Activated B cell treated with CpG ODN at 0.5 μM for 24 hours (primary cell): ENCODE data around the gene DPM2. TPM values are rescaled to one million over a fixed set of nuclear protein-coding genes. Genes with fewer than 3 reads are reported as not detected.

Experiments
- ATAC-seq: fragments of 200-7000 bp; cut with Tn5 transposase; one replicate; pipeline ENCODE4 v1.10.0; 2021; ENCODE audit warnings: low read depth, mild to moderate bottlenecking, moderate library complexity
- CTCF ChIA-PET: fragments of 350-600 bp; sonication (Branson Sonifier 250); formaldehyde crosslinking; loops from one replicate; lab custom pipeline; 2021; ENCODE audit warnings: antibody characterized with exemption; lab: Charles Lee
- POLR2A ChIA-PET: fragments of 350-600 bp; sonication (Branson Sonifier 250); formaldehyde crosslinking; loops from one replicate; lab custom pipeline; 2021; ENCODE audit warnings: antibody characterized with exemption; lab: Charles Lee
- DNase-seq: peaks from one replicate; pipeline ENCODE4 v3.0.0; 2022
- H3K27ac Mint-ChIP-seq: one replicate; pipeline ENCODE4 v1.8.0; 2020; ENCODE audit warnings: mixed read lengths
- H3K27me3 Mint-ChIP-seq: one replicate; pipeline ENCODE4 v1.8.0; 2021; ENCODE audit warnings: mixed read lengths
- H3K36me3 Mint-ChIP-seq: one replicate; pipeline ENCODE4 v1.8.0; 2021; ENCODE audit warnings: low read depth, mixed read lengths
- H3K4me1 Mint-ChIP-seq: one replicate; pipeline ENCODE4 v1.8.0; 2021; ENCODE audit warnings: mixed read lengths
- H3K4me3 Mint-ChIP-seq: one replicate; pipeline ENCODE4 v1.8.0; 2020; ENCODE audit warnings: mild to moderate bottlenecking, mixed read lengths
- H3K9me3 Mint-ChIP-seq: one replicate; pipeline ENCODE4 v1.8.0; 2020; ENCODE audit warnings: mixed read lengths
- CTCF ChIP-seq: fragments of 200-600 bp; IDR thresholded peaks from one replicate; pipeline ENCODE4 v1.8.0; 2022; ENCODE audit warnings: antibody characterized with exemption, mild to moderate bottlenecking
- intact Hi-C: fragments of 100-400 bp; cut with micrococcal nuclease; formaldehyde crosslinking; loops from one replicate; pipeline ENCODE4 v1.15.1; 2024
- total RNA-seq: library from RNA; stranded (reverse); gene quantifications from 2 replicates; pipeline ENCODE4 v1.2.3, GENCODE V29; 2022

DPM2 gene
- total RNA-seq, result 41.4 and 50.6 TPM in 2 replicates

GRCh38 chr9:127937388-127938297, at the start of gene DPM2:
DPM2 (minus strand) TSS chr9:127937854; CDS start chr9:127937820, 34 bp downstream.
- TF ChIP-seq CTCF, result no peak
- ChIA-PET CTCF (interaction anchor here (0.6 to 1.0 kb wide), 2 partner anchors 16 to 451 kb away, joined by 4 to 6 read pairs; no protein-coding TSS in a partner anchor), POLR2A (interaction anchor here (0.5 to 1.6 kb wide), 12 partner anchors 14 to 438 kb away, joined by 3 to 8 read pairs (median 4); partner anchors contain the start of genes EEIG1, PTGES2 and SLC25A25)
- no peaks in the 10 kb centered on the region for H3K27me3 Mint-ChIP-seq
- H3K9me3 Mint-ChIP-seq, result no peaks in the 10 kb centered on the region
- H3K36me3 Mint-ChIP-seq, result peaks cover 51% of the 10 kb centered on the region
- H3K4me1 Mint-ChIP-seq, result peaks cover 37% of the 10 kb centered on the region
- peak; percentile 96 for ATAC-seq
- H3K4me3 Mint-ChIP-seq, result peak within 1 kb of the TSS; percentile 94
- peak within 1 kb of the TSS; percentile 94 for H3K27ac Mint-ChIP-seq
- intact Hi-C loops, result loop anchor here (1.0 kb wide), 1 partner anchor 20 kb away; the partner anchor contains the start of gene ST6GALNAC4
- DNase-seq, result peak; percentile 82

GRCh38 chr9:127987103-127987614, 49.5 kb upstream of the DPM2 start:
- peak overlapping the region; percentile 85 for H3K27ac Mint-ChIP-seq
- intact Hi-C loops, result no loop called here
- H3K27me3 Mint-ChIP-seq, result no peaks in the 10 kb centered on the region
- ATAC-seq (peak; percentile 35), DNase-seq (no peak)
- no peak for TF ChIP-seq CTCF
- H3K4me1 Mint-ChIP-seq, result peaks cover 65% of the 10 kb centered on the region
- no peaks in the 10 kb centered on the region for H3K36me3 Mint-ChIP-seq
- no peaks in the 10 kb centered on the region for H3K9me3 Mint-ChIP-seq
- peak overlapping the region; percentile 36 for H3K4me3 Mint-ChIP-seq
- ChIA-PET POLR2A (interaction anchor here (0.7 to 4.4 kb wide), 4 partner anchors 9 to 86 kb away, joined by 6 to 34 read pairs (median 11); no protein-coding TSS in a partner anchor), CTCF (interaction anchor here (1.4 to 2.5 kb wide), 2 partner anchors 32 to 47 kb away, joined by 3 to 6 read pairs; no protein-coding TSS in a partner anchor)

GRCh38 chr9:127985011-127985410, 47.4 kb upstream of the DPM2 start:
- Mint-ChIP-seq H3K27me3 (no peaks in the 10 kb centered on the region), H3K27ac (peak overlapping the region; percentile 51), H3K9me3 (no peaks in the 10 kb centered on the region), H3K36me3 (peaks cover under 1% of the 10 kb centered on the region), H3K4me3 (no peak overlapping the region), H3K4me1 (peaks cover 60% of the 10 kb centered on the region)
- TF ChIP-seq CTCF, result no peak
- ATAC-seq (no peak), DNase-seq (no peak)
- ChIA-PET CTCF (interaction anchor here (3.3 kb wide), 1 partner anchor 42 kb away, joined by 15 read pairs; no protein-coding TSS in a partner anchor), POLR2A (interaction anchor here (0.6 to 8.1 kb wide), 6 partner anchors 12 to 48 kb away, joined by 3 to 78 read pairs (median 12); no protein-coding TSS in a partner anchor)
- intact Hi-C loops, result loop anchor here (2.0 kb wide), 1 partner anchor 14 kb away; no protein-coding TSS in a partner anchor

- Mint-ChIP-seq H3K4me1 (peaks cover 65% of the 10 kb centered on the region), H3K9me3 (no peaks in the 10 kb centered on the region), H3K36me3 (peaks cover 7% of the 10 kb centered on the region), H3K27ac (peak overlapping the region; percentile 96), H3K4me3 (peak overlapping the region; percentile 70), H3K27me3 (no peaks in the 10 kb centered on the region)
- CTCF ChIA-PET, result interaction anchor here (0.7 to 3.3 kb wide), 4 partner anchors 12 to 51 kb away, joined by 3 to 15 read pairs (median 8); no protein-coding TSS in a partner anchor
- intact Hi-C loops, result loop anchor here (2.0 to 5.0 kb wide), 2 partner anchors 13 to 133 kb away; no protein-coding TSS in a partner anchor
- ATAC-seq (peak; percentile 35), DNase-seq (no peak)
- TF ChIP-seq CTCF, result no peak
- POLR2A ChIA-PET, result interaction anchor here (0.7 to 8.1 kb wide), 18 partner anchors 9 to 175 kb away, joined by 3 to 93 read pairs (median 4); partner anchors contain the start of gene ST6GALNAC4
These were observed 46.2 kb upstream of the DPM2 start for GRCh38 chr9:127983847-127984289.
